Epidermal melanocyte (primary cell): ENCODE measurements around the gene TKFC.
A peak's percentile ranks its signal among the peaks of the same experiment; 100 is the strongest.
"Not testable (repeated sequence)": the region's sequence is repeated elsewhere in the genome, so short reads cannot be mapped to it uniquely, and the experiment has no call there.

Source experiments
- DNase-seq: peaks from one replicate; pipeline ENCODE4 v3.0.0; 2011; ENCODE audit warnings: low spot score; ENCODE audit not compliant: insufficient read length

TKFC gene

DNA sequence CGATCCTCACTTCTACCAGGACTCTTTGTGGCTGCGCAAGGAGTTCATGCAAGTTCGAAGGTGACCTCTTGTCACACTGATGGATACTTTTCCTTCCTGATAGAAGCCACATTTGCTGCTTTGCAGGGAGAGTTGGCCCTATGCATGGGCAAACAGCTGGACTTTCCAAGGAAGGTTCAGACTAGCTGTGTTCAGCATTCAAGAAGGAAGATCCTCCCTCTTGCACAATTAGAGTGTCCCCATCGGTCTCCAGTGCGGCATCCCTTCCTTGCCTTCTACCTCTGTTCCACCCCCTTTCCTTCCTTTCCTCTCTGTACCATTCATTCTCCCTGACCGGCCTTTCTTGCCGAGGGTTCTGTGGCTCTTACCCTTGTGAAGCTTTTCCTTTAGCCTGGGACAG, 35.6 kb downstream of the TKFC start:
- DNase-seq, result no peak

GRCh38 chr11:61369372-61370348, 36.6 kb downstream of the TKFC start:
- no peak for DNase-seq

DNA sequence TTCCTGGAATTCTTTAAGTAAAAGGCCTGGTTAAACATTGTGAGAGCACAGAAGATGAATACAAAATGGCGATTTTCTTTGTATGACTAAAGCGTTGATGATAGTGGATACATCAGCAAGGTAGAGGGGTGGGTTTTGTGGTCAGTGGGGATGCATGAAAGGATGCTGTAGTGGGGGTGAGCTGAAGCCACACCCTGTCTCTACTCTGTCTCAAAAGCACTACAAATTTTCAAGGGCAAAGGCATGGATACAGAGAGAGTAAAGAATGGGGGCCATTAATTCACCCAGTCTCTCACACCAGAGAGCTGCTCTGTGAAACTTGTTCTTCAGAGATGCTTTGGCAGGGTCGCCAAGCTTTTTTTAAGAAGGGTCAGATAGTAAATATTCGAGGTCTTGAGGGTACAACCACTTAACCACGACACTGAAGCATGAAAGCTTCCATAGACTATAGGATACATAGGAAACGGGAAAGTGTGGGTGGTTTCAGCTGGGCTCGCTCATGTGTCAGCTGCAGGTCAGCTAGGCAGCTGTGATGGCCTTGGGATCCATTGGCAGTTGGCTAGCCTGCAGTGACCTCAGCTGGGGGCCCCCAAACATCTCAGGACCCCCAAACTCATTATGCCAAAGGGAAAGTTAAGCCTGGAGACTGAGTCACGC, 37.4 kb downstream of the TKFC start:
- DNase-seq, result no peak

- DNase-seq, result no peak
Observed at GRCh38 chr11:61372659-61373420, 39.8 kb downstream of the TKFC start.

DNA sequence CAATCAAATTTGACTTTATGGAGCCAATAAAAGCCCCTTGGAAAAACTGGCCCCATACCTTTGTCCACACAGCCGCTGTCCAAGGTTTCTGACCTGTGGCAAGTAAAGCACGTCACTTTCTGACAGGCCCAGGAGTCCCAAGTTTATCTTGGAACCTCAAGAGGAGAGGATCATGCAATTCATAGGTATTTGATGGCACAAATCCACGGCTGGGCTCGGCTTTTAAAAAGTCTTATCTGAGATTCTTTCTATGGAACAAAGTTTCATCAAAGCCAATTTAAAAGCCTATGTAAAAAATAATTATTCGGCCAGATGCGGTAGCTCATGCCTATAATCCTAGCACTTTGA, 42.7 kb downstream of the TKFC start:
- DNase-seq, result no peak

DNA sequence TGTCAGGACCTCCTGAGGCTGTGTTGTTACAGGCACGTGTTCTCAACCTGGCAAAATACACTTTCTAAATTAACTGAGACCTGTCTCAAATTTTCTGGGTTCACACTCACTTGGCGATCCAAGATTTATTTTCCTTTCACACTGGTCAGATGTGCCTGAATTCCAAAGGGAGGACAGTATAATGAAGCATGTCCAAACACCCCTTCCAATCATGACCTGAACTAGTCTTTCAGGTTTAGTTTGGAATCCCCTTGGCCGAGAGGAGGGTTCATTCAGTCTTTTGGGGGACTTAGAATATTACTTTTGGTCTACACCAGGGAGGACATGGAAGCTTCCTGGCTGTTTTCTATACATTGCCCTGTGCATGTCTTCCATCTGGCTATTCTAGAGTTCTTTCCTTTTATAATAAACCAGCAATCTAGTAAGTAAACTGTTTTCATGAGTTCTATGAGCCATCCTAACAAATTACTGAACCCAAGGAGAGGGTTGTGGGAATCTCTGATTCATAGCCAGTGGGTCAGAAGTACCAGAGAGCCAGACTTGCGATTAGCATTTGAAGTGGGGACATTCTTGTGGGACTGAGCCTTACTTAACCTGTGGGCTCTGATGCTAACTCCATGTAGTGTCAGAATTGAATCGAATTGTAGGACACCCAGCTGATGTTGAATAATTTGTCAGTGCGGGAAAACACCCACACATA, 44.6 kb downstream of the TKFC start:
- DNase-seq, result no peak

DNA sequence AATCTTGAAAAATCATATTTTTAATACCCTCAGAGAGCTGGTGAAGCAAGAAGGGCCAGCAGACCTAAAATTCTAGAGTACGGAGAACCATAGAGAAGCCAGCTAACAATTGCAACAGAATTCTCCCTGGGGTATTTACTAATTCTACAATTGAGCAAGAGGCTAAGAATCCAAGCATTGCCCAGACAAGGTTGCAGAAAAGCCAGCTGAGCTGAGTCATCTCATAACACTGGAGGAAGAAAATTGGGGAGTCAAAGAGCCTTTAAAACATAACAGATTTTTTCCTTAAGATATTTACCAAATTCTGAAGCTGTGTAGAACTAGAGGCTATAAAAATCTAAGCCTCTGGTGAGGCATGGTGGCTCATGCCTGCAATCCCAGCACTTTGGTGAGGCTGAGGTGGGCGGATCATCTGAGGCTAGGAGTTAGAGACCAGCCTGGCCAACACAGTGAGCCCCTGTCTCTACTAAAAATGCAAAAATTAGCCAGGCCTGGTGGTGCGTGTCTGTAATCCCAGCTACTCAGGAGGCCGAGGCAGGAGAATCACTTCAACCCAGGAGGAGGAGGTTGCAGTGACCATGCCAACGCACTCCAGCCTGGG, 45.8 kb downstream of the TKFC start:
- DNase-seq, result peak; percentile 78

DNA sequence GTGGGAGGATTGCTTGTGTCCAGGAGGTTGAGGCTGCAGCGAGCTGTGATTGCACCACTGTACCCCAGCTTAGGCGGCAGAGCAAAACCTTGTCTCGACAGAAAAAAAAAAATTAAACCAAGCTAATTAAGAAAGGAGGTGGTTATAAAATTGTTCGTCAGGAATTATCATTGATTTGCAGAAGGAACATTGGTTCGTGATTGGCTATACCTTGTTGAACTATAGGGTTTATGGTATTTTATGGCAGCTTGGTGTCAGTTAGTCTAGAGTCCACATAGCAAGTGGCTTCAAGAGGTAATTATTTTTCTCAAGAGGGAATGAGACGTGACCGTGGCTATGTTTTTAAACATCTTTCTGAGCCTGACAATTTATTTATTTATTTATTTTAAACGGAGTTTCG, 47.9 kb downstream of the TKFC start:
- no peak for DNase-seq

DNA sequence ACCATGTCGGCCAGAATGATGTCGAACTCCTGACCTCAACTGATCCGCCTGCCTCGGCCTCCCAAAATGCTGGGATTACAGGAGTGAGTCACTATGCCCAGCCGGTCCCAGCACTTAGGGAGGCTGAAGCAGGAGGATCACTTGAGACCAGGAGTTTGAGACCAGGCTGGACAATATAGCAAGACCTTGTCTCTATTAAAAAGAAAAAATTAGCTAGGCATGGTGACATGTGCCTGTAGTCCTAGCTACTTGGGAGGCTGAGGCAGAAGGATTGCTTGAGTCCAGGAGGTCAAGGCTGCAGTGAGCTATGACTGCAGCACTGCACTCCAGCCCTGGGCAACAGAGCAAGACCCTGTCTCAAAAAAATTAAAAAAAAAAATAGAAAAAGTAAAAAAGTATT, 50.8 kb downstream of the TKFC start:
- not testable (repeated sequence) for DNase-seq

- DNase-seq, result no peak
Observed at GRCh38 chr11:61384271-61385242, 51.5 kb downstream of the TKFC start.

DNA sequence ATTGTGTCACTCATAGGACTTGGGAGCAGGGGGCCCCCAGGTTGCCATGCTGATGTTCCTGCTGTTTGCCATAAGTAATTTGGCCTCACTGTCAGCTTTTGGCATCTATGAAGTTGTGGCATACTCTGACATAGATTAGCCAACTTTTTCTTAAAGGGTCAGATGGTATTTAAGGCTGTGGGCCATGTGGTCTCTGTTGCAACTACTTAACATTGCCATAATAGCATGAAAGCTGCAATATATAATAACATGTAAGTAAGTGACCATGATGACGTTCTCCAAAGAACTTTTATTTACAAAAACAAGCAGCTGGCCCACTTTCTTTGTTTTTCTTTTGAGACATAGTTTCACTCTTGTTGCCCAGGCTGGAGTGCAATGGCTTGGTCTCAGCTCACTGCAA, 57.1 kb downstream of the TKFC start:
- DNase-seq, result no peak

- DNase-seq, result no peak
Observed at GRCh38 chr11:61392981-61393595, 60.1 kb downstream of the TKFC start.
